HG02798 (cell line): Measurements from ENCODE around the gene NUMB.
"Not testable (repeated sequence)": the region's sequence is repeated elsewhere in the genome, so short reads cannot be mapped to it uniquely, and the experiment has no call there.

ENCODE experiments used
- ATAC-seq: cut with Tn5 transposase; IDR thresholded peaks from one replicate; pipeline ENCODE4 v1.9.1; 2021; ENCODE audit warnings: mild to moderate bottlenecking; ENCODE audit not compliant: unreplicated experiment, poor library complexity

Gene NUMB

DNA sequence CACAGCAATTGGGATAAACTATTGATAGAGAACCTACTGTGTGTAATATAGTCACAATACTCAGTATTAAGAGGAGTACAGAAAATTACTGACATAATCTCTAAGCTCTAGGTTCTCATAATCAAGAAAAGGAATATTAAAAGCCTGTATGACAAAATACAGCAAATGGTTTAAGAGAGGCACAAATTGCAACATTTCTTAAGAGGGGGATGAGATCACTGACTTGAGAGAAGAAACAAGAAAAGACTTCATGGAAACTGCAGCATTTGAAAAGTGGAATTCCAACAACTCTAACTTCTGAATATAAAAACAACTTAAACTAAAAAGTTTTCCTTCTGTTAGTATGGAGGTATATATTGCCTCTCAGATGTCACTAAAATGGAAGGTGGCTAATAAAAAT is 89.7 kb downstream of the NUMB start:
- no peak for ATAC-seq

DNA sequence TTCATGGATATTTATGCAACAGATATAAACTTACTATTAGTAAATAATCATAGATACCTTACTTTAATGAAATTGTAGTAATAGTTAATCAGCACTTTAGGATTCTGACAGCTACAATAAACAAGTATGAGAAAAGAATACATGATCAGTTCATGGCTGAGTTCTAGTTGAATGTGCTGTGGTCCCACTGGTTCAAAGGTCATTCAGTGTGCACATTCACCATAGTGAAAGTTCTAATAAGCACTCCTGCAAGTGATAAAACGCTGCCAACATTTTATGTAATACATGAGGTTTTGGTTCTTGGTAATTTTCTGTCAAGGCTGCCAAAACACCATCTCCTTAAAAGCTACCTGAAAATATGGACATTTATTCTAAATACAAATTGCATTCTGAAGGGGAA is 92.6 kb downstream of the NUMB start:
- ATAC-seq, result no peak

DNA sequence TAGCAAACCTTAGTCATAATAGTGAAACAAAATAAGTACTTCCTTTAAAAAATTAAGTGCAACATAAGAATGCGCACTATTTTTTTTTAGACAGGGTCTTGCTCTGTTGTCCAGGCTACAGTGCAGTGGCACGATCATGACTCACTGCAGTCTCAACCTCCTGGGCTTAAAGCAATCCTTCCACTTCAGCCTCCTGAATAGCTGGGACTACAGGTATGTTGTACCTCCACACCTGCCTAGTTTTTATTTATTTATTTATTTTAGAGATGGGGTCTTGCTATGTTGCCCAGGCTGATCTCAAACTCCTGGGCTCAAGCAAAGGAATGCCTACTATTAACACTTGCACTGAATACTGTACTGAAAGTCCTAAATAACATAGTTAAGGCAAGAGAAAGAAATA is 93.8 kb downstream of the NUMB start:
- ATAC-seq, result no peak

DNA sequence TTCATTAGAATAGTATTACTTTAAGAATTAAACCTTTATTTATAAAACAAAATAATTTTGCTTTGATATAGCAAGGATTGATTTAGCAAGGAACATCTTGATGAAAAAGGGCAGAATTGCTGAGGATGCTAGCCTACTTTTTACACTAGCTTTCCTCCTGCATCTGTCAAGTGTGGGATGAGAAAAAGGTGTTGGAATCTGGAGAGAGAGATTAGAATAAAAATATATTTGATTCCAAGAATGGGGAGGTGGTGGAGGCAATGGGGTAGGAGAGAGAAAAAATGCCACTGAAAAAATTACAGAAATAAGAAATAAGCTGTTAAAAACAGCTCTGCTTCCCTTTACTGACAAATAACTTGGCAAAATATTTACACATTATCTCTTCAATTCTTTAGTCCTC is 98.9 kb downstream of the NUMB start:
- no peak for ATAC-seq

DNA sequence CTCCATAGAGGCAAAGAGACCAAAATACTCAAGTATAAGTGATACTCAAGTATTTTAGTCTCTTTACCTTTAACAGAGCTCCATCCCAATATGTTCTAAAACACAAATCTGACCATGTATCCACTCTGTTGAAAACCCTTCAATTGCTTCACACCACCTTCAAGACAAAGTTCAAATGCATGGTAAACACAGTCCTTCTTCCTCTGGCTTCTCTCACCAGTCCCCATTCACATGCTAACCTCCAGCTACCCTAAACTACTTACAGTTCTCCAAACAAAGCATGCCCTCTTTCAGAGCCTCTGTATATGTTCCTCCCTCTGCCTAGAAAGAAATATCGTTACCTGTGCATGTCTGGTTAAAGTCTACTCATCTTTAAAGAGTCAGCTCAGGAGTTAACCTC is 100.2 kb downstream of the NUMB start:
- ATAC-seq, result no peak

DNA sequence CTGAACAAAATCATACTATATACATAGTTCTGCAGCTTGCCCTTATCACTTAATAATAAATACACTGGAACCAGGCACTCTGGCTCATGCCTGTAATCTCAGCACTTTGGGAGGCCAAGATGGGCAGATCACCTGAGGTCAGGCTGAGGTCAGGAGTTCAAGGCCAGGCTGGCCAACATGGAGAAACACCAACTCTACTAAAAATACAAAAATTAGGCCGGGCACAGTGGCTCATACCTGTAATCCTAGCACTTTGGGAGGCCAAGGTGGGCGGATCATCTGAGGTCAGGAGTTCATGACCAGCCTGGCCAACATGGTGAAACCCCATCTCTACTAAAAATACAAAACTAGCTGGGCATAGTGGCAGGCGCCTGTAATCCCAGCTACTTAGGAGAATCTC is 109.3 kb downstream of the NUMB start:
- not testable (repeated sequence) for ATAC-seq

DNA sequence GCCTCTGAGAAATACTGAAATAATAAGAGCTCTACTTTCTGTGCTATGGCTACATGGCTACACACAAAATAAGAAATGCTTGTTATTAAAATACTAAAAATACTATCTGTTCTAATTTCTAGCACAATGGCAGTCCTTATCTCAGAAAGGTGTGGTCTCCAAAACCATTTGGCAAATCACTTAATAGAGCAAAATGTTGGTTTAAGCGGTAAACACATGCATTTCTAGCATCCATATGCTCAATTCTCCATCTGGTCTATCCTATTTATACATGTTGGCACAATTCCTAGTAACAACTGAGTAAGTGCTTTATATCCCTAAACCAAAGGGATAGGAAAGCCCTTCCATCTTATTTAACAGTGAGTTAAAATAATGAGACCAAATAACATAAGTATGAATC is 114.0 kb downstream of the NUMB start:
- ATAC-seq, result no peak

DNA sequence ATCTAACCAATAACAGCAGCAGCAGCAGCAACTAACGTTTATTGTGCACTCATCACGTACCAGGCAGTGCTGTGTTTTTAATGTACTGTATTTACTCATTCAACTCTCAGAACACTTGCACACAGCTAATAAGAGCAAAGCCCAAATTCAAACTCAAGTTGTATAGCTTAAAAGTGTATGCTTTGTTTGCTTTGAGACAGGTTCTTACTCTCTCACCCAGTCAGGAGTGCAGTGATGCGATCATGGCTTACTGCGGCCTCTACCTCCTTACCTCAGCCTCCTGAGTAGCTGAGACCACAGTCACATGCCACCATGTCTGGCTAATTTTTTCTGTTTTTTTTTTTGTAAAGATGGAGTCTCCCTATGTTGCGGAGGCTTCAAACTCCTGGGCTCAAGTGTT is 115.7 kb downstream of the NUMB start:
- ATAC-seq, result no peak

DNA sequence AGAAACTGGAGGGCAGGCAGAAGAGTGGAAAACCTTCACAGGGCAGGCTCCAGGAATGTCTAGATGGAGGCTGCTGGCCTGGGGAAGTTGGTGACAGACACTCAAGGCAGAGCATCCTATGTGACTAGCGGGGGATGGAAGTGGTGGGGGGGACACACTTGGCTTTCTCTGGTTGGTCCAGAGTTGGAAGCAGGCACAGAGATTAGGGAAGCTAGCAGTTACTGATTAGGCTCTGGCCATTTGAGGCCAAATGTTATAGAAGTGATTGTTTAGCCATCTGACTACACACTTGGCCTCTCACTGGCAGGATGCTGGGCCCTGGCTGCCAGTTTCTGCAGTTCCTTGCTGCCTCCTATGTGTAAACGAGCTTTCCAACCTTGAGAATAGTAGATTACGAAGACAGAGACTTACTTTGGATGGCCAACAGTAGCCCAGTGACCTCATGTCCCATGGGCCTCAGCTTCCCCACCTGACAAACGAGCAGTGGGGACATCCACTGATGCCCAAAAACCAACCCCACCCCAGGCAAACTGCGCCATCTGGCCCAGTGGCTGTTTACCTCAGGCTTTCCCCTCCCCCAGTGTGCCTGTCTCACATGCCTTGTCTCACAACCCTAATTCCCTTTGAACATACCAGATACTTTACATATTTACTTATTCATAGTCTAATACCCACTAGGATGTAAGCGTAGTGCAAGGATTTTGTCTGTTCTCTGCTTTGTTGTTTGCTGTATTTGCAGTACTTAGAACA is 118.3 kb downstream of the NUMB start:
- no peak for ATAC-seq

DNA sequence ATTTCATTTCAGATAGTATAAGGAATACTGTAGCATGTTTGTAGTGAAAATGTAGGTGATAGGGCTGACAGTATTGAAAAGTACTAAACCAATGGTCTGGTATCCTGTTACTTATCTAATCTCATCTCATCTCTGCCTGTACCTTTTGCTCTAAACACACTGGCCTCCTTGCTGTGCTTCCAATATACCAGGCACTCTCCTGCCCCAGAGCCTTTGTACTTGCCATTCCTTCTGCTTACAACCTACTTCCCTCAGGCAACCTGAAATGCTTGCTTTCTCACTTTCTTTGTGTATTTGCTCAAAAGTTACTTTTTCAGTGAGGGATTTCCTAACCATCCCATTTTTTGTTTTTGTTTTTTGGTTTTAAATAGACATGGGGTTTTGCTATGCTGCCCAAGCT is 119.1 kb downstream of the NUMB start:
- no peak for ATAC-seq

DNA sequence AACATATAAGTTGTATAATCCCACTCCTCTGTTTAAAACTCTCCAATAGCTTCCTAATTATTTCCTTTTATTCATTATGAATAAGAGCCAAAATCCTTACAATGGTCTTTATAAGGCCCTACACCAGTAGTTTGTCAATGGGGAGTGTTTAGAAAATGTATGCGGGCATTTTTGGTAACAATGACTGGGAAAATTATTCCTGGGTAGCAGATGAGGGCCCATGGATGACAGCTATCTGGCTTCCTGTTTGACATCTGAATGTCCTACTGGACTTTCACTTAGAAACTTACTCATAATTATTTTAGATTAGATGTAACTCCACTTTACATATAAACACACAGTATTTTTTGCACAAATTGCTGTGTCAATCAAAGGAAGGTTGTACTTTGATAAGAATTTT is 119.8 kb downstream of the NUMB start:
- no peak for ATAC-seq

DNA sequence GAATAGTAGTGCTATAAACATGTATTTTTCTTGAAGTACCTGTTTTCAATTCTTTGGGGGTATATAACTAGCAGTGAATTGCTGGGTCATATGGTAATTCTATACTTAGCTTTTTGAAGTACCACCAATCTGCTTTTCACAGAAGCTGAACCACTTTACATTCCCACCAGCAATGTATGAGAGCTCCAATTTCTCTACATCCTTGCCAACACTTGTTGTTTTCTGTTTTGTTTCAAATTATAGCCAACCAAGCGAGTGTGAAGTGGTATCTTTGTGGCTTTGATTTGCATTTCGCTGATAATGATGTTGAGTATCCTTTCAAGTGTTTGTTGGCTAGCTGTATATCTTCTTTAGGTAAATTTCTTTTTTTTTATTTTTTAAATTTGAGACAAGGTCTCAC is 125.3 kb downstream of the NUMB start:
- ATAC-seq, result no peak

DNA sequence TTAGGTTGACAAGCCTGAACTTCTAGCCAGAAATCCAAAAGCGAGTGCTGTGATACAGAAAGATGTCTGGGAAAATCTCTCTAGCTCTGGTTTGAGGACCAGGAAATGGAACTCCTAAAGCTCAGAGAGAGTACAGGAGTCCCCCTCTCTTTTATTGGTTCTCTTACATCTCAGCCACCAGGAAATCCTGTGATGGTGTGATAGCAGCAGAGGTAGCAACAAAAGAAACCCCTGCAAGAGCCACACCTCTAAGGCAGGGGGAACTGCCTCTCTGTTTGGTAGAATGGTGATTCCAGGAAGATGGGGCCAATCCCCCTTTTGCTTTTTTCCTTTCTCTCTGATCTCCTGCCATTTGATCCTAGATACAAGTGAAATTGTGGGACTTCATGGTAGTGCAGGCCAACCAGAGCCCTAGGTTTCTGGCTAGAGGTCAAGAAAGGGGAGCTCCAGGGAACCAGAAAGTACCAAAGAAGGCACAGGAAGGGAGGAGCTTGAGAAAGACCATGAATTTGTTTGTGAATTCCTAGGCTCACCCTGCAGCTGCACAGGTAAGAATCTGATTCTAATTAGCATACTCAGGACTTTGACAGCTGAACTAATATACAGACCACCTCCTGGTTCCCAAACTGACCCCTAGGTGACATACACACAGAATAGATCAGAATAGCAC is 132.6 kb downstream of the NUMB start:
- ATAC-seq, result no peak

DNA sequence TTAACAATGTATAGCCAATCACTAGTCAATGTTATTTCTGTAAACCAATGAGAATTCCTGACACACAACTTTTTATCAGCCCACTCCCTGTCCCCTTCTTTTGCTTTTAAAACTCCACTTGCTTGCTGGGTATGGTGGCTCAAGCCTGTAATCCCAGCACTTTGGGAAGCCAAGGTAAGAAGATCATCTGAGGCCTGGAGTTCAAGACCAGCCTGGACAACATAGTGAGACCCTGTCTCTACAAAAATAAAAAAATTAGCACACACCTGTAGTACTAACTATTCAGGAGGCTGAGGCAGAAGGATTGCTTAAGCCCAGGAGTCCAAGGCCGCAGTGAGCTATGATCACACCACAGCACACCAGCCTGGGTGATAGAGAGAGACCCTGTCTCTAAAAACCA is 133.3 kb downstream of the NUMB start:
- ATAC-seq, result no peak

DNA sequence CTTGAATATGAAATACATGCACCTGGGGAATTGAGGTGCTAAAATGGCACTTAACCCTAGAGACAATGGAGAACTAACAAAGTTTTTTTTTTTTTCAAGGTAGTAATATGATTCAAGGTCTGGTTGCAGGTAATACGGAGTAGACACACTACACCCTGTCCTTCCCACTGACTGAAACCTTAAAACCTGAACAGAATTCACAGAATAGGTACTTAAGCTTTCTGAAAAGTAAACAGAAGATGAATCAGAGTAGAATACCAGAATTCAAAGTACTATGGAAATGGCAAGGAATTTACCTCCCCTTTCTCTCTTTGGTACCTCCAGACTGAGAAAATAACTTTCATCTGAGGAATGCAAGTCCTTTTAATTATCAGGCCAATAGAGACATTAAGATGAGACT is 133.8 kb downstream of the NUMB start:
- ATAC-seq, result no peak

DNA sequence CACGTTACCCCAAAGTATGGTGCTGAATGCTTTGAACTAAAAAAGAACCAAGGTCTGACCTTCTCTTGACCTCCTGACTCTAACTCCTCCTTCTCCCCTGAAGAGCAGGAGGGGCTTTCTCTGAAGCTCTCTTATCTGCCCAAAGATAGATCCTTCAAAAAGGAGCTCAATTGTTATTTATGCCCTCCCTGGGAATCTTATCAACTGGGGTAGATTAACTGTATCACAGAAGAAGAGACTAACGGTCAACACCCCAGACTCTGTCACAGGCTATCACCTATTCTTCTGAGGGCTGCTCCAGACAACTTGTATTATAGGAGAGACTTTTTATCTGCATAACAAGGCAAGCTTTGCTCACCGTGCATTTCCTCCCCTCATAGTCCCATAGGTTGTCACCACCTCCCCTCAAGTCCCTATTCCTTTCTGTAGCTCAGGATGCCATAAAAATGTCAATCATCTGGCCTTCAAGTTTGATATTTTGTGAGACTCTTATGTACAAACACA is 134.4 kb downstream of the NUMB start:
- no peak for ATAC-seq

DNA sequence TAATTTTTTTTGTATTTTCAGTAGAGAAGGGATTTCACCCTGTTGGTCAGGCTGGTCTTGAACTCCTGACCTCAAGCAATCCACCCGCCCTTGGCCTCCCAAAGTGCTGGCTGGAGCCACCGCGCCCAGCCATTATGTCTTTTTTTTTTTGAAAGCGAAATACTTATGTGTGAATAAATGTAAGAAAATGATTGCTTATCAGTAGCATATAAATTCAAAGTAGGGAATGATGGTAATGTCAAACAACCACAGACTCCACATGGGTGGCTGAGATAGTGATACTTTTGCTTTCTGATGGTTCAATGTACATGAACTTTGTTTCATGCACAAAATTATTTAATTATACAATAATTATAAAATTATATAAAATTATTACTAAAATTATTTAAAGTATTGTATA is 145.2 kb downstream of the NUMB start:
- ATAC-seq, result no peak

DNA sequence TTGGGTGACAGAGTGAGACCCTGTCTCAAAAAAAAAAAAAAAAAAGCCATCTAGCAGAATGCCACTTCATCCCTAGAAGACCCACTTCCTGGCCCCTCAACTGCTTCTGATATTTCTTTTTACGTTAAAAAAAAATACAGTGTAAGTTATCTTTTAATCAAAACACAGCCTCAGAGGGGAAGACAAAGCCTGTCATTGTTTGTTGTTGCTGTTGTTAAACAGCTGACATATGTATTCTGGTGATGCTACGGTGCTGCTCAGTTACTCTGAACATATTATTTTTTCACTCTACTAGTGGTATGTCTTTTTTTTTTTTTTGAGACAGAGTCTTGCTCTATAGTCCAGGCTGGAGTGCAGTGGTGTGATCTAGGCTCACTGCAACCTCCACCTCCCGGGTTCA is 145.7 kb downstream of the NUMB start:
- no peak for ATAC-seq

DNA sequence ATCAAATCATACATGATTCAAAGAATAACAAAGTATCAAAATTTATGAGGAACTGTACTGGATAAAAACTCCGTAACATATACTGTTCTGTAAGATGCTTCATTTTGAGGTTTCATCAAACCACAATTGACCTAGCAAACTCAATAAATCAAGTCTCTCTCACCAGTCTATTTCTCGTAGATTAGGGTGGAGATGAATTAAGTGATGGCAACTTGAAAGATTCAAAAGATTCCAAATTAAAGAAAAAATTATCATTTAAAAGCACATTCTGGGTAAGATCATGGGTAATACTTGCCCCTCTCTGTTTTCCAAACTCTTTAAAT is 146.7 kb downstream of the NUMB start:
- no peak for ATAC-seq

DNA sequence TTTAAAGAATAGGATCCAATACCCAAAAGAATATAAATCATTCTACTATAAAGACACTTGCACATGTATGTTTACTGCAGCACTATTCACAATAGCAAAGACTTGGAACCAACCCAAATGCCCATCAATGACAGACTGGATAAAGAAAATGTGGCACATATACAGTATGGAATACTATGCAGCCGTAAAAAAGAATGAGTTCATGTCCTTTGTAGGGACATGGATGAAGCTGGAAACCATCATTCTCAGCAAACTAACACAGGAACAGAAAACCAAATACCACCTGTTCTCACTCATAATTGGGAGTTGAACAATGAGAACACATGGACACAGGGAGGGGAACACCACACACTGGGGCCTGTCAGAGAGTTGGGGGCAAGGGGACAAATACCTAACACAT is 149.1 kb downstream of the NUMB start:
- ATAC-seq, result not testable (repeated sequence)

DNA sequence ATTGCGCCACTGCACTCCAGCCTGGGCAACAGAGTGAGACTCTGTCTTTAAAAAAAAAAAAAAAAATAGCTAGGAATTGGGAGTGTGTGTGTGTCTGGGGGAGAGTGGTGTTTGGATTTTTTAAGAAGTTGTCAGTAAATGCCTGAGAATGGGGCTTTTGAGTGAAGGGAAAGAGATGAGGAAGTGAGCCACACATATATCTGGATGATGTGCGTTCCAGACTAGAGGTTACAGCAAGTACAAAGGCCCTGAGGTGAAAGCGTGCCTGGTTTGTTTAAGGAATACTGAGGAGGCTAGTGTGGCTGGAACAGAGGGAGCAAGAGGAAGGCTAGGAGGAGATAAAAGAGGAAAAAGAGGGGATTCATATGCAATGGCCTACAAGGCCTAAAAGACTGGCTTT is 151.1 kb downstream of the NUMB start:
- ATAC-seq, result no peak

DNA sequence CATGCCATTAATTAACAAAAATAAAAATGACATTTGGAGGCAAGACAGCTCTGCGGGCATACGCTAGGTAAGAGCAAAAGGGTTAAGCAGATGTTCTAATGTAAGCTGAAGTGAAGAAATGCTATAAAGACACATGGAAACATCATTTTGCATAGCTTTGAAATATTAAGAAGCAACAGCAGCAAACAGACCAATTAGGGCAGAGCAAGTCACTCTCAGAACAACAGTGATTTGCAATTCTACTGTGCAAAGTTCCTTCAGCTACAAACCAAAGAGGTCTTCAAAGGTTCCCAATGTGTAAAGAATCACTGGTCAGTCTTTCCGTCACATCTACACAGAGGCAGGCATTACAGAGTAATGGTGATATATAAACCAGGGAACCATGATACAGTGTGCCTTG is 152.8 kb downstream of the NUMB start:
- no peak for ATAC-seq
